Measurements from ENCODE around the gene CMBL.

GRCh38 chr5:10279328-10279727 lies 28.4 kb downstream of the CMBL start:
- no peak for TF ChIP-seq POLR2A (IDR thresholded peaks at IDR 0.05)
- TF ChIP-seq, protein P1, sequence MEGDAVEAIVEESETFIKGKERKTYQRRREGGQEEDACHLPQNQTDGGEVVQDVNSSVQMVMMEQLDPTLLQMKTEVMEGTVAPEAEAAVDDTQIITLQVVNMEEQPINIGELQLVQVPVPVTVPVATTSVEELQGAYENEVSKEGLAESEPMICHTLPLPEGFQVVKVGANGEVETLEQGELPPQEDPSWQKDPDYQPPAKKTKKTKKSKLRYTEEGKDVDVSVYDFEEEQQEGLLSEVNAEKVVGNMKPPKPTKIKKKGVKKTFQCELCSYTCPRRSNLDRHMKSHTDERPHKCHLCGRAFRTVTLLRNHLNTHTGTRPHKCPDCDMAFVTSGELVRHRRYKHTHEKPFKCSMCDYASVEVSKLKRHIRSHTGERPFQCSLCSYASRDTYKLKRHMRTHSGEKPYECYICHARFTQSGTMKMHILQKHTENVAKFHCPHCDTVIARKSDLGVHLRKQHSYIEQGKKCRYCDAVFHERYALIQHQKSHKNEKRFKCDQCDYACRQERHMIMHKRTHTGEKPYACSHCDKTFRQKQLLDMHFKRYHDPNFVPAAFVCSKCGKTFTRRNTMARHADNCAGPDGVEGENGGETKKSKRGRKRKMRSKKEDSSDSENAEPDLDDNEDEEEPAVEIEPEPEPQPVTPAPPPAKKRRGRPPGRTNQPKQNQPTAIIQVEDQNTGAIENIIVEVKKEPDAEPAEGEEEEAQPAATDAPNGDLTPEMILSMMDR (IDR thresholded peaks at IDR 0.05) = no peak
